ENCODE measurements around the gene NKG7. TPM values are rescaled to one million over a fixed set of nuclear protein-coding genes. Genes with fewer than 3 reads are reported as not detected.

The NKG7 gene
- total and polyA plus RNA-seq, 3 donors from 2014 or later = 0.63 to 8.7 TPM; not detected in 1

GRCh38 chr19:51321799-51322198 lies 50.7 kb downstream of the NKG7 start:
- no peak for TF ChIP-seq POLR2A (IDR thresholded peaks at IDR 0.05)
- TF ChIP-seq CTCF (IDR thresholded peaks at IDR 0.05) = no peak
- Histone ChIP-seq H3K4me3 (no peak overlapping the region), H3K36me3 (ENCODE audit: low read depth, missing control alignments) (no peaks in the 10 kb centered on the region), H3K9me3 (no peaks in the 10 kb centered on the region), H3K27ac (no peak overlapping the region), H3K27me3 (no peaks in the 10 kb centered on the region), H3K4me1 (peaks cover 5% of the 10 kb centered on the region)
- intact Hi-C loops (cut with DNase I; ENCODE audit: low total_unique reads) = no loop called here
- DNase-seq = no peak
- 64 to 77% methylated on average over 9 to 14 of the region's 14 CpGs for WGBS, 2 donors

Other genes with a start within 250 kb of the NKG7 start
- 1 to 10 TPM; 2.6 to 5.1 TPM for gene SIGLEC9, start 247.7 kb downstream of the NKG7 start, total RNA-seq
- gene SIGLEC9, start 247.7 kb downstream of the NKG7 start, polyA plus RNA-seq (ENCODE audit: insufficient read depth, low read depth, low replicate concordance) = 3.2 TPM
- gene SIGLEC7, start 230.4 kb downstream of the NKG7 start, total RNA-seq = 1 to 10 TPM in 1 of 2 donors, under 1 TPM in 1; 0.79 to 1.2 TPM
- gene SIGLEC7, start 230.4 kb downstream of the NKG7 start, polyA plus RNA-seq (ENCODE audit: insufficient read depth, low read depth, low replicate concordance) = 2.0 TPM
- gene CD33, start 147.6 kb downstream of the NKG7 start, total RNA-seq = 1 to 10 TPM; 1.3 to 1.7 TPM
- 3.8 TPM for gene CD33, start 147.6 kb downstream of the NKG7 start, polyA plus RNA-seq (ENCODE audit: insufficient read depth, low read depth, low replicate concordance)
- gene SIGLECL1, start 121.6 kb downstream of the NKG7 start, total RNA-seq = 10 to 100 TPM; 18.7 to 23.8 TPM
- 103 TPM for gene SIGLECL1, start 121.6 kb downstream of the NKG7 start, polyA plus RNA-seq (ENCODE audit: insufficient read depth, low read depth, low replicate concordance)
- 10 to 100 TPM; 13.3 to 16.0 TPM for gene IGLON5, start 61.0 kb downstream of the NKG7 start, total RNA-seq
- 13.9 TPM for gene IGLON5, start 61.0 kb downstream of the NKG7 start, polyA plus RNA-seq (ENCODE audit: insufficient read depth, low read depth, low replicate concordance)
- 10 to 100 TPM; 10.5 to 12.0 TPM for gene VSIG10L, start 30.5 kb downstream of the NKG7 start, total RNA-seq
- 5.8 TPM for gene VSIG10L, start 30.5 kb downstream of the NKG7 start, polyA plus RNA-seq (ENCODE audit: insufficient read depth, low read depth, low replicate concordance)
- 100 to 1,000 TPM; 110 to 146 TPM for gene ETFB, start 6.3 kb downstream of the NKG7 start, total RNA-seq
- gene ETFB, start 6.3 kb downstream of the NKG7 start, polyA plus RNA-seq (ENCODE audit: insufficient read depth, low read depth, low replicate concordance) = 109 TPM
- gene CLDND2, start 3.7 kb downstream of the NKG7 start, total RNA-seq = 10 to 100 TPM; 10.0 to 26.4 TPM
- 41.2 TPM for gene CLDND2, start 3.7 kb downstream of the NKG7 start, polyA plus RNA-seq (ENCODE audit: insufficient read depth, low read depth, low replicate concordance)
- under 1 TPM in 1 of 2 donors, not detected in 1; 0.31 TPM for gene LIM2, start 15.3 kb upstream of the NKG7 start, total RNA-seq
- gene LIM2, start 15.3 kb upstream of the NKG7 start, polyA plus RNA-seq (ENCODE audit: insufficient read depth, low read depth, low replicate concordance) = 0.91 TPM
- 10 to 100 TPM; 23.1 to 31.2 TPM for gene C19orf84, start 17.9 kb upstream of the NKG7 start, total RNA-seq
- gene C19orf84, start 17.9 kb upstream of the NKG7 start, polyA plus RNA-seq (ENCODE audit: insufficient read depth, low read depth, low replicate concordance) = 38.8 TPM
- gene SIGLEC10, start 45.0 kb upstream of the NKG7 start, total RNA-seq = 1 to 10 TPM in 1 of 2 donors, under 1 TPM in 1; 0.87 to 2.2 TPM
- 2.3 TPM for gene SIGLEC10, start 45.0 kb upstream of the NKG7 start, polyA plus RNA-seq (ENCODE audit: insufficient read depth, low read depth, low replicate concordance)
- 1 to 10 TPM in 1 of 2 donors, under 1 TPM in 1; 0.31 to 3.1 TPM for gene SIGLEC8, start 85.8 kb upstream of the NKG7 start, total RNA-seq
- gene SIGLEC8, start 85.8 kb upstream of the NKG7 start, polyA plus RNA-seq (ENCODE audit: insufficient read depth, low read depth, low replicate concordance) = 0.61 TPM
- gene CEACAM18, start 105.9 kb upstream of the NKG7 start, total RNA-seq = not detected
- gene CEACAM18, start 105.9 kb upstream of the NKG7 start, polyA plus RNA-seq (ENCODE audit: insufficient read depth, low read depth, low replicate concordance) = not detected
- not detected for gene SIGLEC12, start 129.1 kb upstream of the NKG7 start, total RNA-seq
- gene SIGLEC12, start 129.1 kb upstream of the NKG7 start, polyA plus RNA-seq (ENCODE audit: insufficient read depth, low read depth, low replicate concordance) = 1.0 TPM
- gene SIGLEC6, start 159.0 kb upstream of the NKG7 start, total RNA-seq = 1 to 10 TPM in 1 of 2 donors, under 1 TPM in 1; 0.55 to 1.1 TPM
- gene SIGLEC6, start 159.0 kb upstream of the NKG7 start, polyA plus RNA-seq (ENCODE audit: insufficient read depth, low read depth, low replicate concordance) = 0.29 TPM
- 10 to 100 TPM; 12.1 to 12.3 TPM for gene ZNF175, start 198.6 kb upstream of the NKG7 start, total RNA-seq
- 11.0 TPM for gene ZNF175, start 198.6 kb upstream of the NKG7 start, polyA plus RNA-seq (ENCODE audit: insufficient read depth, low read depth, low replicate concordance)